Keratinocyte (primary cell): Measurements from ENCODE around the gene ZFPM1. TPM values are rescaled to one million over a fixed set of nuclear protein-coding genes. Genes with fewer than 3 reads are reported as not detected.

Source experiments
- DNase-seq: peaks from one replicate; pipeline ENCODE4 v3.0.0-alpha.2; 2011; ENCODE audit warnings: low read depth, missing footprints, low spot score
- FAIRE-seq: peaks from 2 replicates; lab custom pipeline; 2011; peaks lifted over from hg19 to GRCh38; lab: Jason Lieb, UNC
- H2AFZ ChIP-seq: 2 replicates; pipeline ENCODE4 v1.6.0; 2012; ENCODE audit warnings: low read length, control low read depth, inconsistent platforms; ENCODE audit not compliant: control insufficient read depth
- H3K27ac ChIP-seq: 2 replicates; pipeline ENCODE4 v1.5.1; 2011; ENCODE audit warnings: low read length; ENCODE audit not compliant: control insufficient read depth, insufficient read depth
- H3K27me3 ChIP-seq: 3 replicates; pipeline ENCODE4 v1.6.0; 2011; ENCODE audit warnings: low read length; ENCODE audit not compliant: control insufficient read depth, insufficient read depth; ENCODE audit errors: extremely low read depth
- H3K36me3 ChIP-seq, 2 experiments: 2 replicates in 1 of 2; 3 replicates in 1 of 2; pipeline ENCODE4 v1.5.1; 2011; ENCODE audit warnings: low read length in 2 of 2, mild to moderate bottlenecking in 1 of 2; ENCODE audit not compliant: control insufficient read depth in 2 of 2, insufficient read depth in 2 of 2; ENCODE audit errors: extremely low read depth in 1 of 2
- H3K4me1 ChIP-seq: 3 replicates; pipeline ENCODE4 v1.5.1; 2011; ENCODE audit warnings: low read length; ENCODE audit not compliant: control insufficient read depth, insufficient read depth; ENCODE audit errors: extremely low read depth
- H3K4me2 ChIP-seq: 3 replicates; pipeline ENCODE4 v1.6.0; 2011; ENCODE audit warnings: low read depth, low read length; ENCODE audit not compliant: control insufficient read depth, insufficient read depth; ENCODE audit errors: extremely low read depth
- H3K4me3 ChIP-seq, 3 experiments: fragments of 200-600 bp in 1 of 3; sonication (generic) in 1 of 3; 2 replicates in 2 of 3; 3 replicates in 1 of 3; pipeline ENCODE4 v1.5.1; 2011 to 2016; ENCODE audit warnings: low read length in 3 of 3, mild to moderate bottlenecking in 3 of 3, control low read depth in 2 of 3, inconsistent platforms in 1 of 3, low read depth in 1 of 3, mixed read lengths in 1 of 3, mixed run types in 1 of 3, moderate library complexity in 1 of 3; ENCODE audit not compliant: control insufficient read depth in 2 of 3, insufficient read depth in 2 of 3; ENCODE audit errors: extremely low read depth in 1 of 3
- H3K79me2 ChIP-seq: 2 replicates; pipeline ENCODE4 v1.6.0; 2012; ENCODE audit warnings: low read length; ENCODE audit not compliant: control insufficient read depth, insufficient read depth
- H3K9ac ChIP-seq: 3 replicates; pipeline ENCODE4 v1.6.0; 2011; ENCODE audit warnings: low read length; ENCODE audit not compliant: control insufficient read depth, insufficient read depth; ENCODE audit errors: extremely low read depth
- H3K9me1 ChIP-seq: 3 replicates; pipeline ENCODE4 v1.6.0; 2011; ENCODE audit warnings: low read length; ENCODE audit not compliant: control insufficient read depth, insufficient read depth; ENCODE audit errors: extremely low read depth
- H3K9me3 ChIP-seq: 2 replicates; pipeline ENCODE4 v1.5.1; 2012; ENCODE audit warnings: low read depth, low read length; ENCODE audit not compliant: control insufficient read depth
- H4K20me1 ChIP-seq: 3 replicates; pipeline ENCODE4 v1.6.0; 2011; ENCODE audit warnings: low read length; ENCODE audit not compliant: control insufficient read depth, insufficient read depth; ENCODE audit errors: extremely low read depth
- CTCF ChIP-seq, 3 experiments: IDR thresholded peaks in 1 of 3; conservative IDR thresholded peaks in 1 of 3; optimal IDR thresholded peaks in 1 of 3; 2 replicates in 2 of 3; 3 replicates in 1 of 3; pipeline versions ENCODE3 to v1.5.1; 2011; ENCODE audit warnings: low read length in 3 of 3, mild to moderate bottlenecking in 3 of 3, moderate library complexity in 2 of 3, control low read depth in 1 of 3, inconsistent platforms in 1 of 3; ENCODE audit not compliant: insufficient read depth in 2 of 3; ENCODE audit errors: extremely low read depth in 1 of 3
- EZH2 ChIP-seq: IDR thresholded peaks from one replicate; pipeline ENCODE4 v1.6.1; 2012; ENCODE audit warnings: inconsistent platforms, mild to moderate bottlenecking, low read length, moderate library complexity
- dilution Hi-C: fragments of 300-500 bp; cut with MboI; formaldehyde crosslinking; loops from one replicate; pipeline ENCODE4 v1.7.0; 2020; ENCODE audit warnings: low sequenced_read_pairs; ENCODE audit not compliant: extremely low pct_ligation_motif_present
- polyA plus RNA-seq, 5 experiments: library from polyadenylated mRNA; depleted of rRNA in 3 of 5; stranded (reverse) in 3 of 5; stranded (forward) in 1 of 5; unstranded in 1 of 5; fragments of >200 nt; gene quantifications; 1 replicate in 1 of 5; 2 replicates in 3 of 5; 3 replicates in 1 of 5; pipeline versions ENCODE4 v1.2.1 to v1.2.3, GENCODE V29; 2011 to 2012; ENCODE audit warnings: missing spikeins in 2 of 5, low read depth in 1 of 5, low replicate concordance in 1 of 5

ZFPM1 gene
- polyA plus RNA-seq, 1 donor (not counting 4 experiments of a cell fraction or from before 2014, with no cell fraction given): 0.42 TPM

- H3K36me3 ChIP-seq: no peaks in the 10 kb centered on the region
- no peak for TF ChIP-seq CTCF (optimal IDR thresholded peaks at IDR 0.05 in 1 of 3, IDR thresholded peaks at IDR 0.05 in 1 of 3, conservative IDR thresholded peaks at IDR 0.05 in 1 of 3; ENCODE audit: extremely low read depth in 1 of 3, insufficient read depth in 2 of 3, low read length in 3 of 3)
- no peak for TF ChIP-seq EZH2
- FAIRE-seq (no peak), DNase-seq (no peak)
- no peak overlapping the region for H3K9ac ChIP-seq
- no peaks in the 10 kb centered on the region for H3K9me3 ChIP-seq
- dilution Hi-C loops: no loop called here
- no peak overlapping the region for H3K4me3 ChIP-seq
- H3K79me2 ChIP-seq: no peaks in the 10 kb centered on the region
- no peaks in the 10 kb centered on the region for H3K9me1 ChIP-seq
- H3K4me1 ChIP-seq: no peaks in the 10 kb centered on the region
- peaks cover 30% of the 10 kb centered on the region for H3K27me3 ChIP-seq
- H4K20me1 ChIP-seq: no peaks in the 10 kb centered on the region
- H2AFZ ChIP-seq: no peak overlapping the region
- H3K4me2 ChIP-seq: no peak overlapping the region
- H3K27ac ChIP-seq: no peak overlapping the region
Measured at GRCh38 chr16:88406096-88407041, 46.7 kb upstream of the ZFPM1 start.

- Histone ChIP-seq H3K4me3 (no peak overlapping the region), H3K27me3 (peaks cover 30% of the 10 kb centered on the region), H3K4me2 (no peak overlapping the region), H3K9me1 (no peaks in the 10 kb centered on the region), H3K79me2 (no peaks in the 10 kb centered on the region), H3K9me3 (no peaks in the 10 kb centered on the region), H2AFZ (no peak overlapping the region), H3K27ac (no peak overlapping the region), H3K36me3 (no peaks in the 10 kb centered on the region), H4K20me1 (no peaks in the 10 kb centered on the region), H3K4me1 (no peaks in the 10 kb centered on the region), H3K9ac (no peak overlapping the region)
- FAIRE-seq: no peak
- no peak for DNase-seq
- dilution Hi-C loops: no loop called here
- no peak for TF ChIP-seq EZH2
- no peak for TF ChIP-seq CTCF (optimal IDR thresholded peaks at IDR 0.05 in 1 of 3, IDR thresholded peaks at IDR 0.05 in 1 of 3, conservative IDR thresholded peaks at IDR 0.05 in 1 of 3; ENCODE audit: extremely low read depth in 1 of 3, insufficient read depth in 2 of 3, low read length in 3 of 3)
Measured at GRCh38 chr16:88407042-88407420, 46.0 kb upstream of the ZFPM1 start.
